HEK293 (cell line): Measurements from ENCODE around the gene USP17L20.
"Not testable (repeated sequence)": the region's sequence is repeated elsewhere in the genome, so short reads cannot be mapped to it uniquely, and the experiment has no call there.

ENCODE experiments used
- CTCF ChIA-PET: fragments of 350-600 bp; formaldehyde crosslinking; extraction: SDS; loops from one replicate; lab custom pipeline; 2021; ENCODE audit warnings: antibody characterized with exemption; lab: Yijun Ruan, JAX
- POLR2A ChIA-PET: fragments of 300-600 bp; formaldehyde crosslinking; extraction: SDS; loops from one replicate; lab custom pipeline; 2020; ENCODE audit warnings: antibody characterized with exemption, inconsistent platforms; lab: Yijun Ruan, JAX
- H3K27ac ChIP-seq: fragments of 200-500 bp; sonication (Bioruptor generic); 2 replicates; pipeline ENCODE4 v1.5.1; 2014; ENCODE audit warnings: low read depth, low read length, control low read depth, inconsistent platforms; ENCODE audit errors: extremely low read depth
- H3K36me3 ChIP-seq, 2 experiments: fragments of 200-500 bp in 1 of 2; sonication (Bioruptor generic) in 1 of 2; 1 replicate in 1 of 2; 2 replicates in 1 of 2; pipeline ENCODE4 v1.5.1; 2014 to 2017; ENCODE audit warnings: inconsistent platforms in 2 of 2, low read length in 2 of 2; ENCODE audit not compliant: control insufficient read depth in 2 of 2, insufficient read depth in 1 of 2
- H3K4me1 ChIP-seq: fragments of 200-500 bp; sonication (Bioruptor generic); 2 replicates; pipeline ENCODE4 v1.5.1; 2014; ENCODE audit warnings: mild to moderate bottlenecking, low read length, inconsistent platforms; ENCODE audit not compliant: control insufficient read depth, insufficient read depth
- H3K4me3 ChIP-seq: 2 replicates; pipeline ENCODE4 v1.5.1; 2011; ENCODE audit warnings: low read depth, mild to moderate bottlenecking, control low read depth, low read length, moderate library complexity
- H3K9me3 ChIP-seq: fragments of 200-500 bp; sonication (Bioruptor generic); 2 replicates; pipeline ENCODE4 v1.5.1; 2014; ENCODE audit warnings: low read depth, low read length, inconsistent platforms; ENCODE audit not compliant: control insufficient read depth, insufficient read depth

The USP17L20 gene

DNA sequence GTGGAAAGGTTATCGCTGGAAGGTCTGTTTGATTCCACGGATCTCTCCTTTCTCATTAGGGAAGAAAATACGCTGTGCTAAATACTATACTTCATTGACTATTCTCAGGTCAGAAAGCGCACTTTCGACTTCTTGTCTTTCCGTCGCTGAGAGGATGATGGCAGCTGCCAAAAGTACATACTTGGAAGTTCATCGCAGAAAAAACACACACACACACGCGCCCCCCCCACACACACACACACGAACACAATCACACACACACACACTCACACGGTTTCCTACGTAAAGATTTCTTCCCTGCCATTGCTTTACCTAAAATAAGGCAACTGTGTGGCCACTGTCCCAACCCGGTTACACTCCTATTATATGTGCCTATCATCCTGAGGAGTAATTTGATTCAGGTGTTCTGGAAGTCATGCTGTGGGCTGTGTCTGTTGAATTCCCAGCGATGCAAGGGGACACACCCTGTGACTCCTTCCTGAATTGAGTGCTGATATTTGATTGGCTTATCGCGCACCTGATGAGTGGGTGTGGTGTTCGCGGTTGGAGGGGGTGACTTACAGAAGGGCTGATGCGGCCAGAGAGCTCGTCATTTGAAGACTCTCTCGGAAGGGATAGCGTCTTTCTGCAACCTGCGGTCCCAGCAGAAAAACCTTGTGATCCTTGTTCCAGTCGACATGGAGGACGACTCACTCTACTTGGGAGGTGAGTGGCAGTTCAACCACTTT is 9.8 kb upstream of the USP17L20 start, which contains the start of gene USP17L18:
USP17L18 (plus strand) TSS at position 678 of the 728 bp plus-strand sequence; CDS start at position 678, 0 bp downstream.
- H3K4me3 ChIP-seq, H3K36me3 ChIP-seq, H3K27ac ChIP-seq, H3K9me3 ChIP-seq, CTCF ChIA-PET, H3K4me1 ChIP-seq, POLR2A ChIA-PET: not testable (repeated sequence)

DNA sequence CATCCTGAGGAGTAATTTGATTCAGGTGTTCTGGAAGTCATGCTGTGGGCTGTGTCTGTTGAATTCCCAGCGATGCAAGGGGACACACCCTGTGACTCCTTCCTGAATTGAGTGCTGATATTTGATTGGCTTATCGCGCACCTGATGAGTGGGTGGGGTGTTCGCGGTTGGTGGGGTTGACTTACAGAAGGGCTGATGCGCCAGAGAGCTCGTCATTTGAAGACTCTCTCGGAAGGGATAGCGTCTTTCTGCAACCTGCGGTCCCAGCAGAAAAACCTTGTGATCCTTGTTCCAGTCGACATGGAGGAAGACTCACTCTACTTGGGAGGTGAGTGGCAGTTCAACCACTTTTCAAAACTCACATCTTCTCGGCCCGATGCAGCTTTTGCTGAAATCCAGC is 4.8 kb upstream of the USP17L20 start, which contains the start of gene USP17L19:
USP17L19 (plus strand) TSS at position 301 of the 400 bp plus-strand sequence; CDS start at position 301, 0 bp downstream.
- H3K9me3 ChIP-seq, H3K4me3 ChIP-seq, H3K36me3 ChIP-seq, H3K4me1 ChIP-seq, CTCF ChIA-PET, H3K27ac ChIP-seq, POLR2A ChIA-PET: not testable (repeated sequence)

DNA sequence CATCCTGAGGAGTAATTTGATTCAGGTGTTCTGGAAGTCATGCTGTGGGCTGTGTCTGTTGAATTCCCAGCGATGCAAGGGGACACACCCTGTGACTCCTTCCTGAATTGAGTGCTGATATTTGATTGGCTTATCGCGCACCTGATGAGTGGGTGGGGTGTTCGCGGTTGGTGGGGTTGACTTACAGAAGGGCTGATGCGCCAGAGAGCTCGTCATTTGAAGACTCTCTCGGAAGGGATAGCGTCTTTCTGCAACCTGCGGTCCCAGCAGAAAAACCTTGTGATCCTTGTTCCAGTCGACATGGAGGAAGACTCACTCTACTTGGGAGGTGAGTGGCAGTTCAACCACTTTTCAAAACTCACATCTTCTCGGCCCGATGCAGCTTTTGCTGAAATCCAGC is 4.6 kb downstream of the USP17L20 start, which contains the start of gene USP17L21:
USP17L21 (plus strand) TSS at position 301 of the 400 bp plus-strand sequence; CDS start at position 301, 0 bp downstream.
- CTCF ChIA-PET, H3K9me3 ChIP-seq, POLR2A ChIA-PET, H3K36me3 ChIP-seq, H3K27ac ChIP-seq, H3K4me1 ChIP-seq, H3K4me3 ChIP-seq: not testable (repeated sequence)

DNA sequence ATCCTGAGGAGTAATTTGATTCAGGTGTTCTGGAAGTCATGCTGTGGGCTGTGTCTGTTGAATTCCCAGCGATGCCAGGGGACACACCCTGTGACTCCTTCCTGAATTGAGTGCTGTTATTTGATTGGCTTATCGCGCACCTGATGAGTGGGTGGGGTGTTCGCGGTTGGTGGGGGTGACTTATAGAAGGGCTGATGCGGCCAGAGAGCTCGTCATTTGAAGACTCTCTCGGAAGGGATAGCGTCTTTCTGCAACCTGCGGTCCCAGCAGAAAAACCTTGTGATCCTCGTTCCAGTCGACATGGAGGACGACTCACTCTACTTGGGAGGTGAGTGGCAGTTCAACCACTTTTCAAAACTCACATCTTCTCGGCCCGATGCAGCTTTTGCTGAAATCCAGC is 9.4 kb downstream of the USP17L20 start, which contains the start of gene USP17L22:
USP17L22 (plus strand) TSS at position 301 of the 400 bp plus-strand sequence; CDS start at position 301, 0 bp downstream.
- H3K36me3 ChIP-seq, CTCF ChIA-PET, H3K27ac ChIP-seq: not testable (repeated sequence)

DNA sequence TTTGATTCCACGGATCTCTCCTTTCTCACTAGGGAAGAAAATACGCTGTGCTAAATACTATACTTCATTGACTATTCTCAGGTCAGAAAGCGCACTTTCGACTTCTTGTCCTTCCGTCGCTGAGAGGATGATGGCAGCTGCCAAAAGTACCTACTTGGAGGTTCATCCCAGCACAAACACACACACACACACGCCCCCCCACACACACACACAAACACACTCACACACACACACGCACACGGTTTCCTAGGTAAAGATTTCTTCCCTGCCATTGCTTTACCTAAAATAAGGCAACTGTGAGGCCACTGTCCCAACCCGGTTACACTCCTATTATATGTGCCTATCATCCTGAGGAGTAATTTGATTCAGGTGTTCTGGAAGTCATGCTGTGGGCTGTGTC is 13.8 kb downstream of the USP17L20 start:
- H3K4me1 ChIP-seq, H3K4me3 ChIP-seq, POLR2A ChIA-PET, H3K27ac ChIP-seq, H3K36me3 ChIP-seq, H3K9me3 ChIP-seq, CTCF ChIA-PET: not testable (repeated sequence)

More for the DNA sequence above, 9.4 kb downstream of the USP17L20 start, which contains the start of gene USP17L22:
- H3K4me1 ChIP-seq, H3K4me3 ChIP-seq, POLR2A ChIA-PET, H3K9me3 ChIP-seq: not testable (repeated sequence)
